WTC11 (cell line): ENCODE measurements around the gene ZNF821. TPM values are rescaled to one million over a fixed set of nuclear protein-coding genes. Genes with fewer than 3 reads are reported as not detected.

Source experiments
- ATAC-seq: fragments of 200-7000 bp; cut with Tn5 transposase; 2 replicates; pipeline ENCODE4 v1.10.0; 2021; ENCODE audit warnings: mild to moderate bottlenecking, moderate library complexity
- CTCF ChIA-PET: fragments of 300-600 bp; sonication (Branson Sonifier 250); formaldehyde crosslinking; loops from one replicate; lab custom pipeline; 2021; ENCODE audit warnings: antibody characterized with exemption; lab: Charles Lee
- POLR2A ChIA-PET: fragments of 350-600 bp; sonication (Branson Sonifier 250); formaldehyde crosslinking; loops from one replicate; lab custom pipeline; 2021; ENCODE audit warnings: antibody characterized with exemption; lab: Charles Lee
- DNase-seq: peaks from one replicate; pipeline ENCODE4 v3.0.0; 2021; ENCODE audit warnings: low spot score
- H3K27ac Mint-ChIP-seq: 2 replicates; pipeline ENCODE4 v1.8.0; 2021; ENCODE audit warnings: mixed read lengths
- H3K27me3 Mint-ChIP-seq: 2 replicates; pipeline ENCODE4 v1.8.0; 2021; ENCODE audit warnings: low read depth, mild to moderate bottlenecking, moderate library complexity, mixed read lengths
- H3K36me3 Mint-ChIP-seq: 2 replicates; pipeline ENCODE4 v1.8.0; 2021; ENCODE audit warnings: mixed read lengths
- H3K4me1 Mint-ChIP-seq: 2 replicates; pipeline ENCODE4 v1.8.0; 2022; ENCODE audit warnings: mixed read lengths
- H3K4me3 Mint-ChIP-seq: 2 replicates; pipeline ENCODE4 v1.8.0; 2021; ENCODE audit warnings: mild to moderate bottlenecking, moderate library complexity, mixed read lengths
- H3K9me3 Mint-ChIP-seq: 2 replicates; pipeline ENCODE4 v1.8.0; 2021; ENCODE audit warnings: mixed read lengths
- ATF2 ChIP-seq: sonication (generic); formaldehyde crosslinking; IDR thresholded peaks from 2 replicates; pipeline ENCODE4 v1.8.1; 2022; ENCODE audit warnings: low read depth, missing genetic modification reagents, borderline replicate concordance
- ATF3 ChIP-seq: sonication (generic); formaldehyde crosslinking; conservative IDR thresholded peaks from 2 replicates; pipeline ENCODE4 v1.8.1; 2022; ENCODE audit warnings: mild to moderate bottlenecking, missing genetic modification reagents
- ATF6 ChIP-seq: sonication (generic); formaldehyde crosslinking; IDR thresholded peaks from 2 replicates; pipeline ENCODE4 v1.8.1; 2023; ENCODE audit warnings: mild to moderate bottlenecking, missing genetic modification reagents
- CDX4 ChIP-seq: fragments of 250-450 bp; sonication (Bioruptor Pico); IDR thresholded peaks from 2 replicates; pipeline ENCODE4 v1.9.0; 2021; ENCODE audit warnings: moderate library complexity, mild to moderate bottlenecking, inconsistent platforms, borderline replicate concordance
- E2F5 ChIP-seq: sonication (generic); formaldehyde crosslinking; IDR thresholded peaks from 2 replicates; pipeline ENCODE4 v1.8.1; 2022; ENCODE audit warnings: mild to moderate bottlenecking, moderate library complexity, missing genetic modification reagents
- EMX1 ChIP-seq: fragments of 250-450 bp; sonication (Bioruptor Pico); IDR thresholded peaks from 2 replicates; pipeline ENCODE4 v1.8.0; 2021; ENCODE audit warnings: mild to moderate bottlenecking
- ESRRA ChIP-seq: sonication (generic); formaldehyde crosslinking; IDR thresholded peaks from 2 replicates; pipeline ENCODE4 v1.8.1; 2022; ENCODE audit warnings: mild to moderate bottlenecking, missing genetic modification reagents, borderline replicate concordance
- FOXK1 ChIP-seq: sonication (generic); formaldehyde crosslinking; IDR thresholded peaks from 2 replicates; pipeline ENCODE4 v1.8.0; 2022; ENCODE audit warnings: mild to moderate bottlenecking, moderate library complexity, missing genetic modification reagents
- GTF2I ChIP-seq: fragments of 250-450 bp; sonication (Bioruptor Pico); conservative IDR thresholded peaks from 2 replicates; pipeline ENCODE4 v1.4.0; 2021; ENCODE audit warnings: mild to moderate bottlenecking
- NFATC4 ChIP-seq: fragments of 250-450 bp; sonication (Bioruptor Pico); IDR thresholded peaks from 2 replicates; pipeline ENCODE4 v1.9.0; 2021; ENCODE audit warnings: mild to moderate bottlenecking
- SOX15 ChIP-seq: fragments of 250-450 bp; sonication (Bioruptor Pico); IDR thresholded peaks from 2 replicates; pipeline ENCODE4 v1.9.0; 2021; ENCODE audit warnings: mild to moderate bottlenecking
- TEAD1 ChIP-seq: sonication (generic); formaldehyde crosslinking; IDR thresholded peaks from 2 replicates; pipeline ENCODE4 v1.8.0; 2022; ENCODE audit warnings: mild to moderate bottlenecking, missing genetic modification reagents
- ZBTB21 ChIP-seq: sonication (generic); formaldehyde crosslinking; IDR thresholded peaks from 2 replicates; pipeline ENCODE4 v1.8.1; 2023; ENCODE audit warnings: mild to moderate bottlenecking, missing genetic modification reagents, borderline replicate concordance
- ZNF121 ChIP-seq: sonication (generic); formaldehyde crosslinking; IDR thresholded peaks from 2 replicates; pipeline ENCODE4 v1.8.0; 2023; ENCODE audit warnings: missing genetic modification reagents
- ZNF263 ChIP-seq: sonication (generic); formaldehyde crosslinking; IDR thresholded peaks from 2 replicates; pipeline ENCODE4 v1.8.1; 2022; ENCODE audit warnings: low read depth, mild to moderate bottlenecking, moderate library complexity, missing genetic modification reagents
- ZNF317 ChIP-seq: sonication (generic); formaldehyde crosslinking; IDR thresholded peaks from 2 replicates; pipeline ENCODE4 v1.8.1; 2023; ENCODE audit warnings: low read depth, mild to moderate bottlenecking, moderate library complexity, missing genetic modification reagents, borderline replicate concordance
- ZNF396 ChIP-seq: fragments of 250-450 bp; sonication (Bioruptor Pico); IDR thresholded peaks from 2 replicates; pipeline ENCODE4 v1.8.0; 2021; ENCODE audit warnings: mild to moderate bottlenecking, moderate library complexity, borderline replicate concordance
- ZNF423 ChIP-seq: fragments of 250-450 bp; sonication (Bioruptor Pico); IDR thresholded peaks from 2 replicates; pipeline ENCODE4 v2.1.2; 2022; ENCODE audit warnings: mild to moderate bottlenecking, moderate library complexity
- total RNA-seq: library from RNA; stranded (reverse); gene quantifications from 3 replicates; pipeline ENCODE4 v1.2.3, GENCODE V29; 2021
- TF ChIP-seq, protein P1 (sequence below): sonication (generic); formaldehyde crosslinking; IDR thresholded peaks from 2 replicates; pipeline ENCODE4 v1.8.1; 2023; ENCODE audit warnings: mild to moderate bottlenecking, missing genetic modification reagents, moderate library complexity
- TF ChIP-seq, protein P2 (sequence below): sonication (generic); formaldehyde crosslinking; IDR thresholded peaks from 2 replicates; pipeline ENCODE4 v1.8.0; 2022; ENCODE audit warnings: mild to moderate bottlenecking, missing genetic modification reagents

ZNF821 gene
- total RNA-seq, 1 experiment from 2014 or later = 16.2 TPM

DNA sequence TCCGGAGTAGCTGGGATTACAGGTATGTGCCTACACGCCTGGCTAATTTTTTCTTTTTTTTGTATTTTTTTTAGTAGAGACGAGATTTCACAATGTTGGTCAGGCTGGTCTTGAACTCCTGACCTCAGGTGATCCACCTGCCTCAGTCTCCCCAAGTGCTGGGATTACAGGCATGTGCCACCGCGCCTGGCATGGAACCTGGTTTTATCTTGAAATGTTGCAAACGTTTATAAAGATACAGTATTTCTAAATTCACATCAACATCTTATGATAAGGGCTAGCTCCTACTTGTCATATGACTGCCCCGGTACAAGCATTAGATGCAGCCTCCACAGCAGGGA lies 9.9 kb upstream of the ZNF821 start:
- ATAC-seq (no peak), DNase-seq (no peak)
- Mint-ChIP-seq H3K27me3 (no peaks in the 10 kb centered on the region), H3K4me3 (peak overlapping the region; percentile 98), H3K27ac (peak overlapping the region; percentile 97), H3K4me1 (peaks cover 17% of the 10 kb centered on the region), H3K36me3 (peaks cover 8% of the 10 kb centered on the region; the same call in 1 of the 2 replicates)
- ChIA-PET POLR2A (interaction anchor here (0.6 to 2.4 kb wide), 5 partner anchors 10 to 329 kb away, joined by 3 to 17 read pairs (median 3); partner anchors contain the start of genes DHX38, TXNL4B and ZNF821), CTCF (interaction anchor here (0.7 to 3.6 kb wide), 3 partner anchors 10 to 68 kb away, joined by 4 to 27 read pairs (median 11); partner anchors contain the start of gene ZNF821)
- no peak for TF ChIP-seq ZNF396
- TF ChIP-seq, all 79 proteins: peak for 0
- H3K9me3 Mint-ChIP-seq = no peaks in the 10 kb centered on the region

GRCh38 chr16:71889147-71889546 lies 5.2 kb upstream of the ZNF821 start:
- H3K4me3 Mint-ChIP-seq = no peak overlapping the region
- no peak for ATAC-seq
- CTCF ChIA-PET = interaction anchor here (1.1 kb wide), 1 partner anchor 72 kb away, joined by 3 read pairs; no protein-coding TSS in a partner anchor
- H3K36me3 Mint-ChIP-seq = no peaks in the 10 kb centered on the region
- no peak overlapping the region for H3K27ac Mint-ChIP-seq
- no peak for DNase-seq
- TF ChIP-seq ATF2 (CRISPR knock-in tag) = no peak
- TF ChIP-seq FOXK1 (CRISPR knock-in tag) = no peak
- TF ChIP-seq NFATC4 (CRISPR knock-in tag) = no peak
- no peak for TF ChIP-seq EMX1
- TF ChIP-seq GTF2I (CRISPR knock-in tag) = no peak
- TF ChIP-seq ESRRA (CRISPR knock-in tag) = no peak
- TF ChIP-seq SOX15 (CRISPR knock-in tag) = no peak
- TF ChIP-seq TEAD1 = no peak
- TF ChIP-seq, protein P1, sequence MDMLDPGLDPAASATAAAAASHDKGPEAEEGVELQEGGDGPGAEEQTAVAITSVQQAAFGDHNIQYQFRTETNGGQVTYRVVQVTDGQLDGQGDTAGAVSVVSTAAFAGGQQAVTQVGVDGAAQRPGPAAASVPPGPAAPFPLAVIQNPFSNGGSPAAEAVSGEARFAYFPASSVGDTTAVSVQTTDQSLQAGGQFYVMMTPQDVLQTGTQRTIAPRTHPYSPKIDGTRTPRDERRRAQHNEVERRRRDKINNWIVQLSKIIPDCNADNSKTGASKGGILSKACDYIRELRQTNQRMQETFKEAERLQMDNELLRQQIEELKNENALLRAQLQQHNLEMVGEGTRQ (CRISPR knock-in tag) = no peak
- TF ChIP-seq ATF3 = no peak
- TF ChIP-seq ZNF121 = no peak
- TF ChIP-seq ATF6 (CRISPR knock-in tag) = no peak
- TF ChIP-seq E2F5 = no peak
- TF ChIP-seq CDX4 = no peak
- no peak for TF ChIP-seq ZNF317 (CRISPR knock-in tag)
- TF ChIP-seq, protein P2, sequence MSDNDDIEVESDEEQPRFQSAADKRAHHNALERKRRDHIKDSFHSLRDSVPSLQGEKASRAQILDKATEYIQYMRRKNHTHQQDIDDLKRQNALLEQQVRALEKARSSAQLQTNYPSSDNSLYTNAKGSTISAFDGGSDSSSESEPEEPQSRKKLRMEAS (CRISPR knock-in tag) = no peak
- TF ChIP-seq ZNF263 = no peak
- TF ChIP-seq ZBTB21 (CRISPR knock-in tag) = no peak
- no peak for TF ChIP-seq ZNF423 (CRISPR knock-in tag)
- POLR2A ChIA-PET = no interaction called here
- H3K27me3 Mint-ChIP-seq = no peaks in the 10 kb centered on the region
- no peaks in the 10 kb centered on the region for H3K9me3 Mint-ChIP-seq
- H3K4me1 Mint-ChIP-seq = peaks cover 17% of the 10 kb centered on the region
